ENCODE results near the gene ATXN3.
"Not testable (repeated sequence)": the region's sequence is repeated elsewhere in the genome, so short reads cannot be mapped to it uniquely, and the experiment has no call there.

ATXN3 gene

GRCh38 chr14:92058006-92058917 lies 48.1 kb downstream of the ATXN3 start:
- DNase-seq, result no peak

- DNase-seq, result no peak
These were observed 56.6 kb downstream of the ATXN3 start for GRCh38 chr14:92049781-92050180.

- DNase-seq, result not testable (repeated sequence)
These were observed 57.2 kb downstream of the ATXN3 start for GRCh38 chr14:92049221-92049620.

- DNase-seq, result not testable (repeated sequence)
These were observed 60.5 kb downstream of the ATXN3 start for GRCh38 chr14:92045904-92046303.

GRCh38 chr14:92041766-92042165 lies 64.6 kb downstream of the ATXN3 start:
- DNase-seq, result not testable (repeated sequence)

- DNase-seq, result no peak
These were observed 65.2 kb downstream of the ATXN3 start for GRCh38 chr14:92041203-92041602.

- peak; percentile 22 for DNase-seq
These were observed 65.8 kb downstream of the ATXN3 start for GRCh38 chr14:92040431-92041051.

- DNase-seq, result peak; percentile 95
These were observed 66.5 kb downstream of the ATXN3 start, which contains the start of gene TRIP11 for GRCh38 chr14:92039719-92040430. Gene TRIP11 (minus strand): TSS chr14:92040059. CDS start chr14:92039685, 374 bp downstream.

- peak; percentile 32 for DNase-seq
These were observed 67.2 kb downstream of the ATXN3 start for GRCh38 chr14:92039063-92039718.

GRCh38 chr14:92037989-92038388 lies 68.4 kb downstream of the ATXN3 start:
- no peak for DNase-seq

GRCh38 chr14:92035890-92036289 lies 70.5 kb downstream of the ATXN3 start:
- DNase-seq, result no peak

- no peak for DNase-seq
These were observed 72.3 kb downstream of the ATXN3 start for GRCh38 chr14:92033906-92034687.

GRCh38 chr14:92033433-92033832 lies 72.9 kb downstream of the ATXN3 start:
- DNase-seq, result no peak

GRCh38 chr14:92026548-92027190 lies 79.7 kb downstream of the ATXN3 start:
- DNase-seq, result no peak

GRCh38 chr14:92022036-92022435 lies 84.3 kb downstream of the ATXN3 start:
- no peak for DNase-seq

- DNase-seq, result no peak
These were observed 84.9 kb downstream of the ATXN3 start for GRCh38 chr14:92021523-92021922.

- DNase-seq, result no peak
These were observed 92.3 kb downstream of the ATXN3 start for GRCh38 chr14:92014040-92014439.

- no peak for DNase-seq
These were observed 94.1 kb downstream of the ATXN3 start for GRCh38 chr14:92012121-92012748.

GRCh38 chr14:92010644-92011043 lies 95.7 kb downstream of the ATXN3 start:
- DNase-seq, result no peak

GRCh38 chr14:92009604-92010003 lies 96.8 kb downstream of the ATXN3 start:
- no peak for DNase-seq

All from CD4-positive, alpha-beta T cell treated with Interleukin-21 for 1 hour (primary cell).